Measurements from ENCODE around the gene GRM8. TPM values are rescaled to one million over a fixed set of nuclear protein-coding genes. Genes with fewer than 3 reads are reported as not detected.
"Not testable (repeated sequence)": the region's sequence is repeated elsewhere in the genome, so short reads cannot be mapped to it uniquely, and the experiment has no call there.

Gene GRM8
- total RNA-seq, 2 experiments from 2014 or later: not detected

DNA sequence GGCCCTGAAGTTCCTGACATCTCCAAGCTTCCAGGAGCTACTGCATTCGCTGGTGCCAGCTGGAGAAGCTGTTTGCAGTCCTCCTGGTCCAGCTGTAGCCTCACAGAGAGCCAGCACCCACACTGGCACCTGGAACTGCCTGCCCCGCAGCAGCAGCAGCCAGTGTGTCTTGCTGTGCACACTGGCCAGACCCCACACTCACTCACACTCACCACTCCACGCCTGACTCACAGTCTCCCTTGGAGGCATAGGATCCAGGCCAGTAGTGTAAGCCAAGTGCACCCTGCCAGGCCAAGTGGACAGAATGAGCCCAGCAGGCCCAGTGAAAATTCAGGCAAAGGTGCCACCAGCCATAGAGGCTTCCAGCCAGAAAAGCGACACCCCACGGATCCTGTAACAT, 566.3 kb downstream of the GRM8 start:
- no peaks in the 10 kb centered on the region for H3K27me3 Mint-ChIP-seq (ENCODE audit: low read depth)
- H3K27ac Mint-ChIP-seq: no peak overlapping the region
- no peaks in the 10 kb centered on the region for H3K4me1 Mint-ChIP-seq (ENCODE audit: low read depth)
- H3K4me3 Mint-ChIP-seq: no peak overlapping the region
- peaks cover 4% of the 10 kb centered on the region for H3K9me3 Mint-ChIP-seq
- intact Hi-C loops (cut with micrococcal nuclease): no loop called here
- H3K36me3 Mint-ChIP-seq (ENCODE audit: low read depth): no peaks in the 10 kb centered on the region
- no peak for DNase-seq
- CTCF ChIA-PET: no interaction called here

DNA sequence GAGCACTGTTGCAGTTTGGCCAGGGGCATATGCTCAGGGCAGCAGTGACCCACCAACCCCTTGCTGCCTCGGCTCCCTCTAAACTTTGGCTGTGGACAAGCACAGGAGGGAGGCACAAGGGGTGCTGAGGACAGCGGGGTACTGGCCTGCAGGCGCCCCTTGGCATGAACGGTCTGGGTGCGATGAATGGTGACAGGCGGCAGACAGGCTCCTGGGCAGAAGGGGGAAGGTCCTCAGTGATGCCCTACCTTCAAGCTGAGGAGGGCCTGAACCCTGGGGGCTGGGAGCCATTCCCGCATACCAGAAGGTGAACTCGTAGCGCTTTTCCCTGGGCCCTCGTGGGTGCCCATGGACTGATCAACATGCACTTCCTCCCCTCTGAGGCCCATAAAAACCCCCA, 567.1 kb downstream of the GRM8 start:
- Mint-ChIP-seq H3K27me3 (ENCODE audit: low read depth) (no peaks in the 10 kb centered on the region), H3K9me3 (peaks cover 4% of the 10 kb centered on the region), H3K27ac (no peak overlapping the region), H3K36me3 (ENCODE audit: low read depth) (no peaks in the 10 kb centered on the region), H3K4me3 (no peak overlapping the region), H3K4me1 (ENCODE audit: low read depth) (no peaks in the 10 kb centered on the region)
- CTCF ChIA-PET: no interaction called here
- intact Hi-C loops (cut with micrococcal nuclease): no loop called here
- no peak for DNase-seq

DNA sequence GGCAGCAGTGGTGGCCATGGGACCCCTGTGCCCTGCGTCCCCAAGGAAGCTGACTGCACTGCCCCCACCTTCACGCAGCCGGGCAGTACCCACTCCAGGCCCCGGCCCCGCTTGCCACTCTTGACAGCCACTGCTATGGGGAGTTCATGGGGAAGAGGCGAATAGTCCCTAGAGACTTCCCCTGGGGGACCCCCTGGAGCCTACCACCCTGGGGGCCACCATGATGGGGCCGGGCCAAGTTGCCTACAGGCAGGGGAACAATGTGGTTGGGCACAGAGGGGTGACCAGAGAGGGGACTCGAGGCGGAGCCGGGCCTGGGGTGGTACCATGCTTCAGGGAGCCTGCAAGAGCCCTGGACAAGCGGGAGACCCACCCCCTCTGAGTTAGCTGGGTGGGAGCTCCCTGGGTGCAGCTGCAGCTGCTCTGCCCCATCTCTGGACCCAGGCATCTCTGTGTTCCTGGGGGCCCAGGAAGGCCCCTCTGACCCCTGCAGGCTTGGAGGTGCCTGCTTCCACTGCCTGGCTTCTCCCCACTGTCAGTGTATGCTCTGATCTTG, 567.6 kb downstream of the GRM8 start:
- intact Hi-C loops (cut with micrococcal nuclease): no loop called here
- Mint-ChIP-seq H3K27me3 (ENCODE audit: low read depth) (no peaks in the 10 kb centered on the region), H3K4me1 (ENCODE audit: low read depth) (no peaks in the 10 kb centered on the region), H3K36me3 (ENCODE audit: low read depth) (no peaks in the 10 kb centered on the region), H3K9me3 (peaks cover 4% of the 10 kb centered on the region), H3K27ac (no peak overlapping the region), H3K4me3 (no peak overlapping the region)
- DNase-seq: no peak
- CTCF ChIA-PET: no interaction called here

DNA sequence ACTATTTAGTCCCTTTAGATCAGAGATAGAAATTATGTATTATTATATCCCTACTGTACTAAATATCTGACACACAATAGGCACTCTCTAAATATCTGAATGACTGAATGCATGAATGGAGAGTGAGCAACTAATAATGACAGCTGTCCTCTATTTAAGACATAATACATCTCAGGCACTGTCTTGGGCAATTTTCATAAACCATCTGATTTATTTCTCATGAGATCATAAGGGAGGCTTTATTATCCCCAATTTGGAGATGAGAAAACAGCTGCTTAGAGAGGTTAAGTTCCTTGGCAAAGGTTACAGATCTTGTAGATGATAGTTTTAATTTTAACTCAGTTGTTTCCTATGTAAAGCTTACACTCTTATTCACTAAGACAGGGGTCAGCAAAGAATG, 570.6 kb downstream of the GRM8 start:
- CTCF ChIA-PET: no interaction called here
- Mint-ChIP-seq H3K27ac (no peak overlapping the region), H3K4me3 (no peak overlapping the region), H3K27me3 (ENCODE audit: low read depth) (no peaks in the 10 kb centered on the region), H3K36me3 (ENCODE audit: low read depth) (no peaks in the 10 kb centered on the region), H3K4me1 (ENCODE audit: low read depth) (no peaks in the 10 kb centered on the region), H3K9me3 (peaks cover 2% of the 10 kb centered on the region)
- DNase-seq: no peak
- intact Hi-C loops (cut with micrococcal nuclease): no loop called here

DNA sequence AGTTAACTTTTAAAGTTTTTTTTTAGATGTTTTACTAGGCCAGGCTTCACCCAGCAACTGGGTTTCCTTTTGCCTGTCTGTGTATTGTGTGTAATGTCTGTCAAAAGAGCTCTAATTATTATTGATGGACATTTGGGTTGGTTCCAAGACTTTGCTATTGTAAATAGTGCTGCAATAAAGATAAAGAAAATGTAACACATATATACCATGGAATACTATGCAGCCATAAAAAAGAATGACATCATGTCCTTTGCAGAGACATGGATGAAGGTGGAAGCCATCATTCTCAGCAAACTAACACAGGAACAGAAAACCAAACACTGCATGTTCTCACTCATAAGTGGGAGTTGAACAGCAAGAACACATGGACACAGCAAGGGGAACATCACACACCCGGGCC, 584.0 kb downstream of the GRM8 start:
- H3K4me1 Mint-ChIP-seq (ENCODE audit: low read depth); H3K36me3 Mint-ChIP-seq (ENCODE audit: low read depth); H3K9me3 Mint-ChIP-seq; H3K4me3 Mint-ChIP-seq; H3K27me3 Mint-ChIP-seq (ENCODE audit: low read depth); DNase-seq; intact Hi-C loops (cut with micrococcal nuclease); H3K27ac Mint-ChIP-seq: not testable (repeated sequence)
- CTCF ChIA-PET: interaction anchor here (0.6 kb wide), 1 partner anchor 1547 kb away, joined by 5 read pairs; no protein-coding TSS in a partner anchor

DNA sequence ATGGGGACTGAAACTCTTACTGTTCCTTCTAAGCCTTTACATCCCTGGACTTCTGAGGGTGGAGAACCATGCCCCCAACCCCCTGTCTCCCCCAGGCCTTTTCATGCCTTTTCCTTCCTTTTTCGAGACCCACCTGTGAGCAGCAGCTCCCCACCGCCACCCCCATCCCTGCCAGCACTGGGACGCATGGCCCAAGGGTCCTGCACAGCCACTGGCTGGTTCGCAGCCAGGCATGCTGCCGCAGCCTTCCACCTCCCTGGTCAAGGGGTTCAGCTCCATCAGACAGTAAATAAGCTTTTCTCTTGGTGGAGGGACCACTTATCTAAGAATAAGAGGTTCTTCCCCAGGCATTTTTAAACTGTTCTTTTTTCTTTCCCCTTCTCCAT, 584.4 kb downstream of the GRM8 start:
- Mint-ChIP-seq H3K4me3 (no peak overlapping the region), H3K27ac (no peak overlapping the region), H3K9me3 (no peaks in the 10 kb centered on the region), H3K27me3 (ENCODE audit: low read depth) (no peaks in the 10 kb centered on the region), H3K36me3 (ENCODE audit: low read depth) (no peaks in the 10 kb centered on the region), H3K4me1 (ENCODE audit: low read depth) (no peaks in the 10 kb centered on the region)
- intact Hi-C loops (cut with micrococcal nuclease): no loop called here
- CTCF ChIA-PET: interaction anchor here (0.6 kb wide), 1 partner anchor 1546 kb away, joined by 5 read pairs; no protein-coding TSS in a partner anchor
- no peak for DNase-seq

DNA sequence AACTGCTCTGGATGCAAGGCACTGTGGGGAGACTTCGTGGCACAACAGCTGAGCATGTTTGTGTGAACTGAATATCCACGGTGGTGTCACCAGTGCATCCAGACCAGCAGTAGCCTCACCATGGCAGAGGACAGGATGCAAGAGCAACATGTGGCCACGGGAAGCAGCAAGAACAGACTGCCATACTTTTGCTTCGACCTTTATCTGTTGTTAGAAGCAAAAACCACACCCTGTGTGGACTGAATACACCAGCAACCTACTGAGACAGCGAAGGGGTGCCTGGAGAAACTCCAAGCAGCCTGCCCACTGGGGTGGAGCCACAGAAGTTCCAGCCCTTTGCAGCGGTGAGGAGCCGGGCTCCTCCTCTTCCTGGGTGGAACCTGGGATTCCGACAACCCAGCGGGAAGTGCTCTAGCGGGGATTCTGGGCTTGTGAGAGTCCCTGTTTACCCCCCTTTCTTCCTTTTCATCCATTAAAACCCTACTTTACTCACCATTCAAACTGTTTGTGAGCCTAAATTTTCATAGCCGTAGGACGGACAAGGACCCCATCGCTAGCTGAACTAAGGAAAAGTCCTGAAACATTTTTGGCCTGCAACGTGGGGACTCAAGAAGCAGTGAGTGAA, 584.9 kb downstream of the GRM8 start:
- Mint-ChIP-seq H3K4me1 (ENCODE audit: low read depth) (no peaks in the 10 kb centered on the region), H3K9me3 (no peaks in the 10 kb centered on the region), H3K27me3 (ENCODE audit: low read depth) (no peaks in the 10 kb centered on the region), H3K27ac (no peak overlapping the region), H3K4me3 (no peak overlapping the region), H3K36me3 (ENCODE audit: low read depth) (no peaks in the 10 kb centered on the region)
- DNase-seq: no peak
- CTCF ChIA-PET: no interaction called here
- intact Hi-C loops (cut with micrococcal nuclease): no loop called here

DNA sequence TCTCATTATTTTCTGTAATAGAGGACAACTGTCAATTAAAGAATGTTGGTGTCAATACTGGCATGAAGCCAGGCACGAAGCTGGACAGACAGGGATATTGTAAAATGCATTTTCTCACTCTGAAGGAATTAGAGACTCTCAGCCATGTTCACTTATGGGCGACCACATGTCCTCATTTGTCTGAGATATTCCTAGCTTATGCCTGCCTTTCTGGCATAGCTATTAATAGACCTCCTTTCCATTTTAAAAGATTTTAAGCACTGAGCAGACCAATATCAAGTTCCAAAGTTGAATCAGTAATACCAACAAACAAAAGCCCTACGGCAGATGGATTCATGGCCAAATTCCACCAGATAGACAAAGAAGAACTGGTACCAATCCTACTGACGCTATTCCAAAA, 589.9 kb downstream of the GRM8 start:
- H3K36me3 Mint-ChIP-seq (ENCODE audit: low read depth): no peaks in the 10 kb centered on the region
- no peak overlapping the region for H3K27ac Mint-ChIP-seq
- H3K27me3 Mint-ChIP-seq (ENCODE audit: low read depth): no peaks in the 10 kb centered on the region
- no peaks in the 10 kb centered on the region for H3K9me3 Mint-ChIP-seq
- intact Hi-C loops (cut with micrococcal nuclease): no loop called here
- CTCF ChIA-PET: no interaction called here
- no peaks in the 10 kb centered on the region for H3K4me1 Mint-ChIP-seq (ENCODE audit: low read depth)
- no peak overlapping the region for H3K4me3 Mint-ChIP-seq
- no peak for DNase-seq

DNA sequence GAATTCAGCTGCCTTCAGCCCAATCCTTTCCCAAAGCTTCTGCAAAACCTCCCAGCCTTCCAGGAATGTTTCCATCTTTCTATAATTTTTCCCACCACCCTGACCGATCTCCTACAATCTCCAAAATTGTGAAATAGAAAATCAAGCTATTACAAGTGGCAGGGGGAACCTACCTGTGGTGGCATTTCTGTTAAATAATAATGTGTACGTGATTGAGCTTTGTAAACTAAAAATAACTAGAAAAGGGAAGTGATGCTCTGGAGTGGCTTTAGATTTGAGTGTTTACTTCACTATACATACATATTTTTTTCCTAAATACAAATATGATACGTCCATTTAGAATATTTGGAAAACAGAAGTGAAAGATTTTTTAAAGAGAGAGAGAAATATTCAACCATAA, 593.6 kb downstream of the GRM8 start:
- intact Hi-C loops (cut with micrococcal nuclease): no loop called here
- CTCF ChIA-PET: no interaction called here
- no peaks in the 10 kb centered on the region for H3K4me1 Mint-ChIP-seq (ENCODE audit: low read depth)
- H3K27me3 Mint-ChIP-seq (ENCODE audit: low read depth): no peaks in the 10 kb centered on the region
- no peak overlapping the region for H3K4me3 Mint-ChIP-seq
- H3K9me3 Mint-ChIP-seq: no peaks in the 10 kb centered on the region
- no peak for DNase-seq
- no peak overlapping the region for H3K27ac Mint-ChIP-seq
- no peaks in the 10 kb centered on the region for H3K36me3 Mint-ChIP-seq (ENCODE audit: low read depth)

DNA sequence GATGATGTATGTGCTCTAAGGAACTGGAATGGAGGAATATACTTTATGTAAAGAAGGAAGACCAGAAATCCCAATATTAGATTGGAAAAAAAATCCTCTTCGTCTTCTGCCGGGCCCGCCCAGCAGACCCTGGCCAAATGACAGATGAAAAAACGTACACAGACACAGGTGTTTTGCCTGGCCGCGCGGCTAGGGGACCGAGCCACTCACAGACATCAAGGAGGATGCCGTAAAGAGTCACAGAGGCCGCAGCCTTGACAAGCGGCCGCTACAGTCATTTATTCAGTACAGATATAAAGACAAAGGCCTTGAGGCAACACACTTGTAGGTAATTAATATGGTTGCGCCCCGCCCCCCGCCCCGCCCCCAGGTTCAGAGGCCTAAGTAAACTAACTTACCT, 594.1 kb downstream of the GRM8 start:
- H3K36me3 Mint-ChIP-seq (ENCODE audit: low read depth): no peaks in the 10 kb centered on the region
- H3K27ac Mint-ChIP-seq: no peak overlapping the region
- no peaks in the 10 kb centered on the region for H3K4me1 Mint-ChIP-seq (ENCODE audit: low read depth)
- CTCF ChIA-PET: no interaction called here
- H3K27me3 Mint-ChIP-seq (ENCODE audit: low read depth): no peaks in the 10 kb centered on the region
- intact Hi-C loops (cut with micrococcal nuclease): no loop called here
- DNase-seq: no peak
- H3K9me3 Mint-ChIP-seq: no peaks in the 10 kb centered on the region
- H3K4me3 Mint-ChIP-seq: no peak overlapping the region

DNA sequence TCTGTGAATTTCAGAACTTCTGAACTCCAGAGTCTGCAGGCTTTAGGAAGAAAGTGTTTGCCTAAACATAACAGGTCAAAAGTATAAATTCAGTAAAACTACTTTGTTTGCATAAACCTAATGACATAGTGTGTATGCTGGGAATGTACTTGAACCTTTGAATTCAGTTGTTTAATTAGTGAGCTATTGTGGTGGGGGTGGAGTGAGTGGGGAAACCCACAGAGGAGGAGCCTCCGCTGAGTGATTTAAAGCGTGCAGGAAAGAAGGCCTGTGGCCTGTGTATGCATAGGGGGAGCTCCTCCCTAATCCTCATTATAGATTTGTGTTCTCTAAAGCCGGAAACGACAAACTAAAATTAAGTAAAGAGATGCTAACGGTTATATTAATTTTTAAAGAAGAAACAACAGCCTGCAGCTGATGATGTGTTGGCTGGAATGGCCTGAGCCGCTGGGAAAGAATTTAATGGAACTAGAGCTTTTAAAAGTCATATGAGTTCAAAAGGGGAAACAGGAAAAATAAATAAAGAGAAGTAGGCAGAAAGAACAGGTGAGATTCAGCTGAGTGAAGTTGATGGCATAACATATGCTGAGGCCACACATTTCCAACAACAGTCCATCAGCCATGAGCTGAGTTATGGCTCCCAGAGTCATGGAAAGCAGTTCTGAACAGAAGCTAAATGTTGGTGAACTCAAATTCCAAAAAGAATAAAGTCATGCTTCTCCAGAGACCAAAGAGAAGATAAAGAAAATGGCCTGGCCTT, 595.0 kb downstream of the GRM8 start:
- no peaks in the 10 kb centered on the region for H3K27me3 Mint-ChIP-seq (ENCODE audit: low read depth)
- no peaks in the 10 kb centered on the region for H3K9me3 Mint-ChIP-seq
- no peaks in the 10 kb centered on the region for H3K4me1 Mint-ChIP-seq (ENCODE audit: low read depth)
- H3K27ac Mint-ChIP-seq: no peak overlapping the region
- H3K36me3 Mint-ChIP-seq (ENCODE audit: low read depth): no peaks in the 10 kb centered on the region
- no peak for DNase-seq
- H3K4me3 Mint-ChIP-seq: no peak overlapping the region
- CTCF ChIA-PET: no interaction called here
- intact Hi-C loops (cut with micrococcal nuclease): no loop called here

DNA sequence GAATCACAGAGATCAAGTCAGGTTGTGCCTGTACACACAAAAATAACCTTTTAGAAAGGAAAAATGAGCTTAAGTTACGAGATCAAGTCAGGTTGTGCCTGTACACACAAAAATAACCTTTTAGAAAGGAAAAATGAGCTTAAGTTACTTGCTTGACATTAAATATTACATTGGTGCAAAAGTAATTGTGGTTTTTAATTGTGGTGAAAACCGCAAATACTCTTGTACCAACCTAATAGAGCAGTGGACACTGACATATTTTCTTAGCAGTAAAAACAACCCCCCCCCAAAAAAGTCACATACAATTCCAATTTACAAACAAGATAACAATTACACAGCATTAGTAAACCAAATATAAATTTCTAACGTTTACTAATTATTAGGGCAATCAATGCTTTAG, 595.6 kb downstream of the GRM8 start:
- Mint-ChIP-seq H3K4me3 (no peak overlapping the region), H3K27me3 (ENCODE audit: low read depth) (no peaks in the 10 kb centered on the region), H3K36me3 (ENCODE audit: low read depth) (no peaks in the 10 kb centered on the region), H3K27ac (no peak overlapping the region), H3K4me1 (ENCODE audit: low read depth) (no peaks in the 10 kb centered on the region), H3K9me3 (no peaks in the 10 kb centered on the region)
- intact Hi-C loops (cut with micrococcal nuclease): no loop called here
- DNase-seq: no peak
- CTCF ChIA-PET: no interaction called here

DNA sequence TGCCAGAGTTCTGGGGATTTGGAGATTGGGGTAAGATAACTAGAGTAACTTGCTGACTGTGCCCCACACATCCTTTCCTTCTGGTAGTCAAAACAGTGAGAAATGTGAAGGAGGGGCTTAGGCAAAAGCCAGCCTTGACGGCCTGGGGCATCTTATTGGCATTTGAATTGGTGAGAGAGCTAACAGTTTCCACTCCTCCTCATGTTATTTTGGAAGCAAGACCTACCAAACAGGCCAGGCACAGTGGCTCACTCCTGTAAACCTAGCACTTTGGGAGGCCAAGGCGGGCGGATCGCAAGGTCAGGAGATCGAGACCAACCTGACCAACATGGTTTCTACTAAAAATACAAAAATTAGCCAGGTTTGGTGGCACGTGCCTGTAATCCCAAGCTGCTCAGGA, 596.6 kb downstream of the GRM8 start:
- no peaks in the 10 kb centered on the region for H3K27me3 Mint-ChIP-seq (ENCODE audit: low read depth)
- intact Hi-C loops (cut with micrococcal nuclease): no loop called here
- no peak for DNase-seq
- no peaks in the 10 kb centered on the region for H3K4me1 Mint-ChIP-seq (ENCODE audit: low read depth)
- no peaks in the 10 kb centered on the region for H3K9me3 Mint-ChIP-seq
- H3K36me3 Mint-ChIP-seq (ENCODE audit: low read depth): no peaks in the 10 kb centered on the region
- no peak overlapping the region for H3K4me3 Mint-ChIP-seq
- H3K27ac Mint-ChIP-seq: no peak overlapping the region
- CTCF ChIA-PET: no interaction called here
